Raji (cell line): Measurements from ENCODE around the gene TNFRSF18.

Experiments used
- POLR2A ChIP-seq: IDR thresholded peaks from 2 replicates; pipeline ENCODE4 v1.6.1; 2011; ENCODE audit warnings: low read depth, low read length, control low read depth; ENCODE audit not compliant: insufficient read depth

TNFRSF18 gene

DNA sequence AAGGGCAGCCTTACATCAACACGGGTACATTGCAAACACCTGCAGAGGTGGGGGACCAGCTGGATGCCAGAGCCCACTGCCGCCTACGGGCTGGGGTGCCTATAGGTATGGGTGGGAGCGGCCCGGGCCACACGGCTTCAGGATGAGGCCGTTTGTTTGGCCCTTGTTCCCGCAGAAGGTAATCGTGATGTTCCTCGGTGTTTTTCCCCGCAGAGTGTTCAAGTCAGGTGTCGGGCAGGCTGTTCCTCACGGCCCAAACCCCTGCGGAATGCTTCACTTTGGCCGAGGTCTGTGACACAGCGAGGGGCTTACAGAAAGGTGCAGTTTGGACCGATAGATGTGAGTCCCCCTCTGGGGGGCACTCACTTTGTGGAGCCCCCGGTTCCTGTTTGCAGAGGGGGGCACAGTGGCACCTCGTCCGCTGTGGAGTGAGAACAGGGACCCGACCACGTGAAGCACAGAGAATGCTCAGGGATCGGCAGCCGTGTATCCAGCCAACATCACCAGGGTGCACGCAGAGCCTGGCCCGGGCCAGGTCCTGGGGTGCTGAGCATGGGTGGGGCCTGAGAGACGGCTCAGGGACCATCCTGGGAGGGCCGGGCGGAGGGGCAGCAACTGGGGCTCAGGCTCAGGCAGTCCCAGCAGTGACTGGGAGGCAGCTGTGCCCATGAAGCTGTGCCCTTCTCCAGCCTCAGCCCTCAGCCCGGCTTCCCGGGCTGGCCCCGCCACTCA lies 33.2 kb downstream of the TNFRSF18 start:
- no peak for TF ChIP-seq POLR2A

DNA sequence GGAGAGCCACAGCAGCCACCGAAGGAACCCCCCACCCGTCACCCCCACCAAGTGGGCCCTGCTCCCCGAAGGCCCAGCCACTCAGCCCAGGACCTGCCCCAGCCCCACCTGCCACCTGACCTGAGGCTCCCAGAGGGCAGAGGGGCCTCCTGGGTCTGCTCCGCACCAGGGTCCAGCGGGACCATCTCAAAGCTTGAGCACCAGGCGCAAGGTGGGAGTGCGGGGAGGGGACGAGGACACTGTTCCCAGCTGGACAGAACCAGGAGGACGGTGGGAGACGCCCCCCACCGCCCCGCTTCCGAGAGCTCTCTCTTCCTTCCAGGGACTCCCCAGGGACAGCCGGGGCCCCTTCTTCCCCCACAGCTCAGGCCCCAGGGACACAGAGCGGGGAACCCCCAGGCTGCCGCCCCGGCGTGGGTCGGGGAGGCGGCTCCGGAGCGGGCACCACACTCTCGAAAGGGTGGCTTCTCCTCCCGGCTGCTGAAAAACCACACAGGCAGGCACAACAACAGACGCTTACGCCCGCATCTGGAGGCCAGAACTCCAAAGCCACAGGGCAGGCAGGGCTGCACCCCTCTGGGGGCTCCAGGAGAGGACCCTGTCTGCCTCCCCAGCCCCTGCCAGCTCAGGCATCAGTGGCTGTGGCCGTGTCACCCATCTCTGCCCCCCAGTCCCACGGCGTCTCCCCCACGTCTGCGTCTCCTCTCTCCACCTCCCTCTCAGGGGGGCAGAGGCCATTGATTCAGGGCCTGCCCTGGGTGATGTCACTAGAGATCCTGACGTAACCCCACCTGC lies 34.6 kb downstream of the TNFRSF18 start:
- TF ChIP-seq POLR2A: no peak

DNA sequence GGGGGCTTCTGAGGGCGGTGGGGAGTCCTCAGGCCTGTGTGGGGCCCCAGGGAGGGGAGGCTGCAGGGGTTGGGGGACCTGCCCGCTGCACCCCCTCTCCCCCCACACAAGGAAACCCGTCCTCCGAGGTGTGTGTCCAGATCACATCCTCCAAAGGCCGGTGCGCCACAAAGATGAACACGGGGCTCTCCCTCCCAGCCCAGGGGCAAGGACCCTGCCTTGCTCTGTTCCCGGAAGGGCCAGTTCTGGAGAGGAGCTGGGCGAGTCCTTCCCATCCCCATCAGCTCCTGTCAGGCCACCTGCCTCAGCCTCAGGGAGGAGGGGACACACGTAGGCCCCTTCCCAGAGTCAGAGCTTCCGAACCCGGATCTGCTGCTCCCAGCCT lies 35.2 kb downstream of the TNFRSF18 start:
- TF ChIP-seq POLR2A: no peak

DNA sequence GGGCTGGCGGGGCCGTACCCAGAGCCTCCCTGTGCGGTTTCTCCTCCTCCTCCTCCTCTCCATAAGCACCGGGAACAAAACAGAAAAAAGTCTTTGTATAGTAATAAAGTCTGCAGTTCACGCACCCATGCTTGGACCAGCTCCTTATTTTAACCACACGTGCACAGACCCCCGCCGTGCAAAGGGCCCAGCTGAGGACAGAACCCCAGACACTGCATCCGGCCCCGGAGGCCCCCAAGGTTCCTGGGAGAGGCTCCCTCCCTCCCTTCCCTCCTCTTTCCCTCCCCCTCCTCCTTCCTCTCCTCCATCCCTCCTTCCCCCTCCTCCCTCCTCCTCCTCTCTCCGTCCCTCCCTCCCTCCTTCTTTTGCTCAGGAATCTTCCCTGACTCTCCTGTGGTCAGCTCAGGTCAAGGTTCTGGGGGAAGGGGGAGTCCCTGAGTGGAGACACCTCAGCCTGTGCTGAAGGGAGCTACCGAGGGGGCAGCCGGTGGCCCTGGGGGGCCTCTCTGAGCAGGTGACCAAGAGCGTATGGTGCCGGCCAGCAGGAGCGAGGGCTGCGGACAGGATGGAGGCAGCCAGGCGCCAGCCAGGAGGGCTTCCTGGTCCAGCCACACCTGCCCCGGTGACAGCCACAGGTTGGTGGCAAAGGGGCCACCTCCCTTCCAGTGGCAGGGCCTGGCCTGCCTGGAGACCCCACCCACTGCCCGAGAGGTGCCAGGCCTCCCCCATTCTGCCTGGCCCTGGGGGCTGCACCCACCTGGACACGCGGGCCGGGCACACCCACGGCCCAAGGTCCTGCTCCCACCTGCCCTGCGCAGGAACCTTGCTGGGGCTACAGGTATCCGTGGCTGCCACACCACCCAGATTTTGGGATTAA lies 35.9 kb downstream of the TNFRSF18 start:
- TF ChIP-seq POLR2A: no peak

DNA sequence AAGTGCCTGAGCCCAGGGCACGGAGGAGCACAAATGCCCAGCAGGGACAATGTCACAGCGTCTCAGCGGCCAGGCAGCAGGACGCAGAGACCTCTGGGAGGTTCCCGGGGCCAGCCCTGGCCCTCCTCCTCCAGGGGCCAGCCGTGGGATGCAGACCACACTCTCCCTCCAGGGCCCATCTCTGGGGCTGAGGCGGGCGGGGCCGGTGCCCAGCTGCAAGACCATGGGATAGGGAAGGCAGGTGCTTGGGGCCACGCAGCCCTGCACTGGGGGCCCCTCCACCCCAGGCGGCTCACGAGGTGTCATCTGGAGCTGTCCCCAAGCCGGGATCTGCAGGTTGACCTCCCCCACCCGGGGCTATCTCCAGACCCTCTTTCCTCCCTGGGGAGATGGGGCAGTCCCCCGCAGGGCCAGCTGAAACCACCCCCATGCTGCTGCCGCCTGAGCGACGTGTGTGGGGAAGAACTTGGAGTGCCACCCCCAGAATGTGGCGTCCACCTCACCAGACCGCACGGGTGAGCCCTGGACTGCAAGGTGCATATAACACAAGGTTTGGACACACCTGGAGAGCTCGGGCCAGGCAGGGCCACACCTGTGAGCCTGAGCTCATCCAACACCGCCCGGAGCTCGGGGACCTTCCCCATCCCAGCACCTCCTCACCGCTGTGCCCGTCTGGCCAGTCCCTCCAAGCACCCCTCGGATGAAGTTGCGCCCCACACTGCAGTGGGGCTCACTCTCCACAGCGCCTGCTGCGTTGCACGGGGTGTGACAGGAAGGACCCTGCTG lies 36.8 kb downstream of the TNFRSF18 start:
- TF ChIP-seq POLR2A: no peak

DNA sequence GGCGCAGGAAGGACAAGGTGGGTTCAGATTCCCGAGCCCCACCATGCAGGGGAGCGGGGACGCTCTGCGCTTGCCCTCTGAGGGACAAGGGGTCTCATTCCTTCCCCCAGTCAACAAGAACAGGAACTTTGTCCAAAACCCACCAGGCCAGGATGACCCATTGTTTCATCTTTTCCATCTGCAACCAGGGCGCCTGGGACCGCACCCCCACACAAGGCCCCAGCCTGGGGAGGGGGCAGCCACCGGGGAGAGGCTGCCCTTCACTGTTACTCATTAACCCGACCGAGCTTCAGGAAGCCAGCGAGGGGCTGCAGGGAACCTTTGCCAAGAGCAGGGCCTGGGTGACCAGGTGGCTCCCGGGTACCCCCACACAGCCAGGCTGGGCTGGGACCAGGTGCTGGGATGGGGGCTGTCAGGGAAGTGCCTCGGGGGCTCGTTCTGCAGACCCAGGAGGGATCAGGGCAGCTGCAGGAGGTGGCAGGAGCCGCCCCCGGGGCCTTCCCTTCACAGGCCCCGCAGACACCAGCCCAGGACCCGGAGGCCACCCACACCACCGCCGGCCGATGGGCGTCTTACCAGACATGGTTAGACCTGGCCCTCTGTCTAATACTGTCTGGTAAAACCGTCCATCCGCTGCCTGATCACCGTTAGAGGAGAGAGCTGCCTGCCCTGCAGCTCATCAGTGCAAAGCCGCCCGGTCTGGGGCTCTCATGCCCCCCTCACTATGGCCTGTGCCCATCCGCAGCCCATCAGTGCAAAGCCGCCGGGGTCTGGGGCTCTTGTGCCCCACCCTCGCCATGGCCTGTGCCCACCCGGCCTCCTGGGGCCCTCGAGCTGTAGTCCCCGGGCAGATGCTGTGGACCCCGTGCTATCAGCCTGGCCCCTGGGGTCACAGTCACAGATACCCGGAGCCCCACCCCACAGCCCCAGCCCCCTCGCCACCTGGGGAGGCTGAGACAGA lies 37.7 kb downstream of the TNFRSF18 start:
- no peak for TF ChIP-seq POLR2A

DNA sequence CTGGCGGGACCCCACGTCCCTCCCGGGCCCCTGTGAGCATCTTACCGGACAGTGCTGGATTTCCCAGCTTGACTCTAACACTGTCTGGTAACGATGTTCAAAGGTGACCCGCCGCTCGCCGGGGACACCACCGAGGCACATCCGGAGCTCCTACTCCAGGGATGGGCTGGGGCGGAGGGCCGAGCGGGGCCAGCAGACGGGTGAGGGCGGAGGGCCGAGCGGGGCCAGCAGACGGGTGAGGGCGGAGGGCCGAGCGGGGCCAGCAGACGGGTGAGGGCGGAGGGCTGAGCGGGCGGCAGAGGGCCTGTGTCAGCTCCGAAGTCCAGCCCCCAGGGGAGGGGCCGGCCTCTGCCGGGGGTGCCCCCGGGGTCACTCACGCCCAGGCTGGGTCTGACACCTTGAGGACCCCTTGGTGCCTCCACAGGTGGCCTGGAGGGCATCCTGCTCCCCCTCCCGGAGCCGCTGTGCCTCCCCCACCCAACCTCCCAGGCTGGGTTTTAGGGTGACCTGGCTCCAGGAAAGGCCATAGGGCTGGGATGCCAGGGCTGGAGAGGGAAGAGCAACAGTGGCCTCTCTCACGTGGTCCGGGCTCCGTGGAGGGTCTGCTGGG lies 38.4 kb downstream of the TNFRSF18 start:
- TF ChIP-seq POLR2A: no peak

DNA sequence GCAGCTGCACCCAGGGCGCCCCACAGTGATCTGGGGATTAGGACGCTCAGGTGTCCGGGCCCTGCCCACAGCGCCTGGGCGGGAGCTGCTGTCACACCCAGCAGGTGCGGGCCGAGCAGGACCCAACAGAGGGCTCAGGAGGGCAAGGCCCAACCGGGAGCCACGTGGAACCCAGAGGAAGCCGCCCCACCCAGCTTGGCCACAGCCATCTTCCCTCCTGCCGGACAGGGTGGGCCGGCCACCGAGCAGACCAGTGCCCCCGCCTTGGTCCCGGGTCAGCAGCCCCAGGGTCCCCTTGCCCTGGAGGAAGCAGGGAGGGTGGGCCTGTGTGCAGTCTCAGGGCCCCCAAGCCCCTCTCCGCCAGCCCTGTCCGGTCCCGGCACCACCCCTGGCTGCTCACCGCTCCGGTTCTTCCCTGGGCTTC lies 39.0 kb downstream of the TNFRSF18 start:
- no peak for TF ChIP-seq POLR2A

DNA sequence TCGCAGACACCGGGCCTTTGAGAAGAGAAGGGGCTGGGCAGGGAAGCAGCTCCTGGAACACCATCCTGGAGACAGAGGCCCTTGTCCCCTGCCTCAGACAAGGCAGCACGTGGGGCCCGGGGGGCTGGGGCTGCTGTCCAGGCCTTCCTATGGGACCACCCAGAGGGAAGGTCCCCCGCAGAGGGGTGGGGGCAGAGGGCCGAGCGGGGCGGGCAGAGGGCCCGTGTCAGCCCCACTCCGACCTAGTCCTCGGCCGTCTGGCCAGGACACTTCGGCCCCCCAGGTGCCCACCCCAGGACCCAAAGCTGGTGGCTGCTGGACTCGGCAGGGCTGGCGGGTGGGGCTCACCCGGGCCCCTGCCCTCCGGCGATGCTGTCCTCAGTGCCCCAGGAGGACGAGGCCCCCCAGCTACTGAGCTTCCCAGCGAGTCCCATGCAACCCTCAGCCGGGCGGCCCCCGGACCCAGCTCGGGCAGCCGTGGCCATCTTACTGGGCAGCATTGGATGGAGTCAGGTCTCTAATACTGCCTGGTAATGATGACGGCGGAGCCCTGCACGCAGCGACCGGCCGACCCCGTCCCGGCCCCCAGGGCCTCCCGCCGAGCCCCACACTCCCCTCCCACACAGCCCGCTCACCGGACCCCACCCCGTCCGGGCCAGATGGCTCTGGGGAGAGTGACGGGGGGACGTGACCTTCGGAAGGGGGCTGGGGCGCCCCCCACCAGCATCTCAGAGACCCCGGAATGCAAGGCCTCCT lies 39.6 kb downstream of the TNFRSF18 start:
- TF ChIP-seq POLR2A: no peak

DNA sequence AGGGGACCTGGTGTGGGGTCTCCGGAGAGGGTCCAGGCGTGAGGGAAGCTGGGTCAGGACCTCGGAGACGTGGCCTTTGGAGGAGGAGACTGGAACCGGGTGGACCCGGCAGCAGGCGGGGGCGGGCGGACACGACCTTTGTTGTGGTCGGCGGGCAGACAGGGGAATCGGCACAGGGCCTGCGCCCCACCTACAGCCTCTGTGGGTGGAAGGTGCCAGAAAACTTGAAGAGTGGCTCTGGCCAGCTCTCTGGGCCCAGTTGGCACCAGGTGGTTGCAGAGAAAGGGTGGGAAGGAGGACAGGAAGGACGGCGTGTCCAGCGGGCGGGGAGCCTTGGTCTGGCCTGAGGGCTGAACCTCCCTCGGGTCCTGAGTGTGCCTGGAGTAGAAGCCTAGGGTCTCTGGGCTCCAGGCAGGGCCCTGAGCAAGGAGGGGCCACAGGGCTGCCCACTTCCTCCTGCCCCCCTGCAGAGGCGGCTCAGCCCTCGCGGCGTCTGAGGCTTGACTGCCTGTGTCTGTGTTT lies 40.4 kb downstream of the TNFRSF18 start:
- TF ChIP-seq POLR2A: no peak

DNA sequence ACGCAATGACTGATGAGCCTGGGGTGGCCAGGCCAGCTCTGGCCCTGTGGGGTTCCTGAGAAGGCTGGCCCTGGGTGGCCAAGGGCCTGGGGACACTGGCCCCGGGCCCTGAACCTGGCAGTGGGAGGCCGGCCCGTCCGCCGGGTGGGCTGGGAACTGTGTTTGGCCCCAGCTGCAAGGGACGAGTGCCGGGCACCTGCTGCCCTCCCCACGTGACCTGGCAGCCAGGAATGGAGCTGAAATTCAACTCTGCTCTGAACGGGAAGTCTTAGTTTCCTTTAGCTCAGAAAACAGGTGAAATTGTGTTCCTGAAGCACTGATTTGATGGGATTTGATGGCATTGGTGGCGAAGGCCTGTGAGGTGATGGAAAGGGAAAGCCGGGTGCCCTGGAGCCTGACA lies 40.9 kb downstream of the TNFRSF18 start:
- no peak for TF ChIP-seq POLR2A

DNA sequence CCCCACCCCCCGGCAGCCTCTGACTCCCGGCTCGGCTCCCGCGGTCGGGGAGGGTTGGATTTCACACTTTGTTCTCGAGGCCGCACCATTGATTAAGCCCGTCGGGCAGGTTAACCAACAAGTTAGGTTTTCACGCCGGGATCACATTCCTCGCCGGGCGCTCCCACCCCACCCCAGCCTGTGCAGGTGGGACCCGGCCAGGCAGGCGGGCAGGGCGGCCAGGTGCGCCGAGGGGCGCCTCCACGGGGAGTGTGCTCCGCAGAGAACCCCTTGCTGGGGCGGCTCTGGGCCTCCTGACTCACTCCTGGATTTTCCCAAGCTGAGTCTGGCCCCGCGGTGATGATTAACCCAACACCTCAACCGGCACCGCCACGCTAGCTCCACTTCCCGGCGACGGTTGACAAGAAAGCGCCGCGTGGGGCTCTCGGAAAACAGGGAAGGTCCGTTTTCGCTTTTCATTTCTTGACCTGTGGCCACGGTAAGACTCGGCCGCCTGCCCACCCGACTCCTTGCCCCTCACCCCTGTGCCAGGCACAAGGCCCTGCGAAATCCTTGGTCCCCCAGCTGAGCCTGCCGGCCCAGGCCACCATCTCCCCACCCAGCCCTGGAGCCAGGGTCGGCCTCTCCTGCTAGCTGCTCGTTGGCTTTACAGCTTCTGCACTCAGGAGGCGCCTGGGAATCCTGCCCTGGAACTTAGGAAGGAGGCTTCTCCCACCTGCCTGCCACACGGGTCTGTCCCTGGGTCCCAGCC lies 41.5 kb downstream of the TNFRSF18 start:
- no peak for TF ChIP-seq POLR2A
